H9 (cell line): ENCODE results near the gene DOCK9. TPM values are rescaled to one million over a fixed set of nuclear protein-coding genes. Genes with fewer than 3 reads are reported as not detected.
"Not testable (repeated sequence)": the region's sequence is repeated elsewhere in the genome, so short reads cannot be mapped to it uniquely, and the experiment has no call there.

Experiments
- DNase-seq: peaks from one replicate; pipeline ENCODE4 v3.0.0-alpha.2; 2017
- H2AFZ ChIP-seq: one replicate; pipeline ENCODE4 v1.6.1; 2013; ENCODE audit warnings: mild to moderate bottlenecking, low read length, control low read depth, moderate library complexity
- H2AK5ac ChIP-seq: 2 replicates; pipeline ENCODE4 v1.6.1; 2013; ENCODE audit warnings: low read length, control low read depth, mixed read lengths; ENCODE audit not compliant: insufficient read length
- H2BK120ac ChIP-seq: one replicate; pipeline ENCODE4 v1.6.1; 2013; ENCODE audit warnings: low read depth, mild to moderate bottlenecking, low read length, control low read depth, inconsistent platforms; ENCODE audit not compliant: poor library complexity, severe bottlenecking
- H2BK12ac ChIP-seq: 2 replicates; pipeline ENCODE4 v1.6.1; 2013; ENCODE audit warnings: low read length, control low read depth, mixed read lengths, low read depth; ENCODE audit not compliant: insufficient read length
- H2BK15ac ChIP-seq: 2 replicates; pipeline ENCODE4 v1.6.1; 2013; ENCODE audit warnings: low read depth, low read length, control low read depth
- H2BK20ac ChIP-seq: one replicate; pipeline ENCODE4 v1.6.1; 2013; ENCODE audit warnings: low read depth, mild to moderate bottlenecking, low read length, control low read depth, inconsistent platforms; ENCODE audit not compliant: poor library complexity, severe bottlenecking
- H2BK5ac ChIP-seq: 2 replicates; pipeline ENCODE4 v1.6.1; 2013; ENCODE audit warnings: low read length, control low read depth, mixed read lengths; ENCODE audit not compliant: insufficient read length
- H3K14ac ChIP-seq: 2 replicates; pipeline ENCODE4 v1.6.1; 2013; ENCODE audit warnings: low read length, control low read depth; ENCODE audit not compliant: insufficient read depth
- H3K18ac ChIP-seq: 2 replicates; pipeline ENCODE4 v1.6.1; 2013; ENCODE audit warnings: low read depth, mild to moderate bottlenecking, mixed read lengths, low read length, control low read depth; ENCODE audit not compliant: insufficient read length
- H3K23ac ChIP-seq: 2 replicates; pipeline ENCODE4 v1.6.1; 2013; ENCODE audit warnings: low read length, control low read depth, mixed read lengths, low read depth; ENCODE audit not compliant: insufficient read length
- H3K23me2 ChIP-seq: 2 replicates; pipeline ENCODE4 v1.6.1; 2013; ENCODE audit warnings: low read depth, mild to moderate bottlenecking, mixed read lengths, low read length, control low read depth; ENCODE audit not compliant: insufficient read length, poor library complexity, severe bottlenecking
- H3K27ac ChIP-seq: 2 replicates; pipeline ENCODE4 v1.5.1; 2013; ENCODE audit warnings: low read length, control low read depth, mixed read lengths, low read depth; ENCODE audit not compliant: insufficient read length
- H3K27me3 ChIP-seq: 2 replicates; pipeline ENCODE4 v1.6.1; 2013; ENCODE audit warnings: low read length, control low read depth, inconsistent platforms; ENCODE audit not compliant: insufficient read depth
- H3K4ac ChIP-seq: 2 replicates; pipeline ENCODE4 v1.6.1; 2013; ENCODE audit warnings: low read depth, mild to moderate bottlenecking, control low read depth, inconsistent platforms, low read length, moderate library complexity
- H3K4me1 ChIP-seq: 2 replicates; pipeline ENCODE4 v1.6.1; 2013; ENCODE audit warnings: low read length, control low read depth, inconsistent platforms; ENCODE audit not compliant: insufficient read depth
- H3K4me2 ChIP-seq: 2 replicates; pipeline ENCODE4 v1.6.1; 2013; ENCODE audit warnings: low read length, control low read depth, mixed read lengths; ENCODE audit not compliant: insufficient read length, insufficient read depth
- H3K56ac ChIP-seq: 2 replicates; pipeline ENCODE4 v1.6.1; 2013; ENCODE audit warnings: low read depth, mild to moderate bottlenecking, mixed read lengths, low read length, control low read depth; ENCODE audit not compliant: insufficient read length
- H3K79me1 ChIP-seq: 2 replicates; pipeline ENCODE4 v1.6.1; 2013; ENCODE audit warnings: low read depth, mild to moderate bottlenecking, moderate library complexity, low read length, control low read depth, inconsistent platforms; ENCODE audit not compliant: insufficient read depth, poor library complexity, severe bottlenecking
- H3K79me2 ChIP-seq: 2 replicates; pipeline ENCODE4 v1.6.1; 2013; ENCODE audit warnings: low read length, control low read depth, inconsistent platforms; ENCODE audit not compliant: insufficient read depth
- H3K9ac ChIP-seq: 2 replicates; pipeline ENCODE4 v1.6.1; 2013; ENCODE audit warnings: low read length, control low read depth, mixed read lengths; ENCODE audit not compliant: insufficient read length; ENCODE audit errors: extremely low read depth
- H3K9me3 ChIP-seq: one replicate; pipeline ENCODE4 v1.6.1; 2013; ENCODE audit warnings: low read depth, low read length, inconsistent platforms; ENCODE audit not compliant: control insufficient read depth
- H3T11ph ChIP-seq: one replicate; pipeline ENCODE4 v1.6.1; 2013; ENCODE audit warnings: mild to moderate bottlenecking, low read length, control low read depth, inconsistent platforms
- H4K20me1 ChIP-seq: one replicate; pipeline ENCODE4 v1.6.1; 2013; ENCODE audit not compliant: control insufficient read depth, insufficient read length, insufficient read depth
- H4K5ac ChIP-seq: 2 replicates; pipeline ENCODE4 v1.6.1; 2013; ENCODE audit warnings: low read depth, mild to moderate bottlenecking, mixed read lengths, low read length, control low read depth; ENCODE audit not compliant: insufficient read length
- H4K8ac ChIP-seq: replicated peaks from 2 replicates; pipeline ENCODE4 v1.6.1; 2013; ENCODE audit warnings: low read length, control low read depth, mixed read lengths, low read depth; ENCODE audit not compliant: insufficient read length
- H4K91ac ChIP-seq: 2 replicates; pipeline ENCODE4 v1.6.1; 2013; ENCODE audit warnings: low read depth, mild to moderate bottlenecking, moderate library complexity, mixed read lengths, low read length, control low read depth; ENCODE audit not compliant: insufficient read length
- H3K27ac Mint-ChIP-seq, 3 experiments: 2 replicates in 2 of 3; 3 replicates in 1 of 3; pipeline ENCODE4 v1.8.0; 2020 to 2021; ENCODE audit warnings: mixed read lengths in 3 of 3, mild to moderate bottlenecking in 1 of 3, moderate library complexity in 1 of 3
- H3K27me3 Mint-ChIP-seq: 2 replicates; pipeline ENCODE4 v1.8.0; 2021; ENCODE audit warnings: low read depth, mild to moderate bottlenecking, moderate library complexity, mixed read lengths
- H3K36me3 Mint-ChIP-seq, 3 experiments: 2 replicates in 2 of 3; 3 replicates in 1 of 3; pipeline ENCODE4 v1.8.0; 2020 to 2021; ENCODE audit warnings: low read depth in 3 of 3, mixed read lengths in 3 of 3; ENCODE audit not compliant: insufficient read depth in 1 of 3
- H3K4me1 Mint-ChIP-seq, 2 experiments: 2 replicates each; pipeline ENCODE4 v1.8.0; 2020; ENCODE audit warnings: mixed read lengths in 2 of 2
- H3K4me3 Mint-ChIP-seq, 2 experiments: 2 replicates in 1 of 2; 3 replicates in 1 of 2; pipeline ENCODE4 v1.8.0; 2020 to 2021; ENCODE audit warnings: mild to moderate bottlenecking in 2 of 2, mixed read lengths in 2 of 2, moderate library complexity in 1 of 2
- H3K9me3 Mint-ChIP-seq, 2 experiments: 2 replicates in 1 of 2; 3 replicates in 1 of 2; pipeline ENCODE4 v1.8.0; 2020; ENCODE audit warnings: mild to moderate bottlenecking in 2 of 2, mixed read lengths in 2 of 2, moderate library complexity in 1 of 2
- CTCF ChIP-seq: fragments of 200-600 bp; sonication (generic); conservative IDR thresholded peaks from 3 replicates; pipeline ENCODE4 v1.8.0; 2021; ENCODE audit warnings: antibody characterized with exemption, mild to moderate bottlenecking
- WGBS: extraction: QIAGEN DNeasy Blood & Tissue Kit; methylation state at CpG from one replicate; pipeline ENCODE4 v1.1.7; 2013; ENCODE audit warnings: missing lambda C conversion rate, low lambda C conversion rate, mixed read lengths; ENCODE audit not compliant: insufficient read length; ENCODE audit errors: extremely low coverage; 5-methylcytosine and 5-hydroxymethylcytosine counted together
- total RNA-seq: library from RNA; stranded (reverse); gene quantifications from 2 replicates; pipeline ENCODE4 v1.2.1, GENCODE V29; 2021

The DOCK9 gene
- total RNA-seq, 1 experiment from 2014 or later: 23.0 TPM

- Histone ChIP-seq H3K9ac (no peak overlapping the region), H2BK120ac (no peak overlapping the region), H3T11ph (no peak overlapping the region), H2AK5ac (no peak overlapping the region), H4K91ac (no peak overlapping the region), H2AFZ (no peak overlapping the region), H3K18ac (no peak overlapping the region), H4K20me1 (no peaks in the 10 kb centered on the region), H2BK15ac (no peak overlapping the region), H2BK5ac (no peak overlapping the region), H3K23ac (no peak overlapping the region), H3K4me2 (no peak overlapping the region), H3K9me3 (no peaks in the 10 kb centered on the region), H3K27me3 (no peaks in the 10 kb centered on the region), H3K14ac (no peak overlapping the region), H3K27ac (no peak overlapping the region), H3K79me2 (no peaks in the 10 kb centered on the region), H3K4ac (no peak overlapping the region), H4K5ac (no peak overlapping the region), H2BK12ac (no peak overlapping the region), H4K8ac (no peak overlapping the region), H3K23me2 (no peaks in the 10 kb centered on the region), H3K56ac (no peak overlapping the region), H2BK20ac (no peak overlapping the region), H3K79me1 (no peaks in the 10 kb centered on the region), H3K4me1 (peaks cover 2% of the 10 kb centered on the region; the same call in 1 of the 2 replicates)
- no peak for TF ChIP-seq CTCF
- Mint-ChIP-seq H3K4me3 (no peak overlapping the region), H3K4me1 (peaks cover 4 to 6% of the 10 kb centered on the region in 2 experiments; a peak in 3 of 4 replicates), H3K27me3 (no peaks in the 10 kb centered on the region), H3K27ac (no peak overlapping the region), H3K9me3 (no peaks in the 10 kb centered on the region), H3K36me3 (peaks cover 0 to 4% (median 4%) of the 10 kb centered on the region in 3 experiments; a peak in 3 of 7 replicates)
- WGBS: no CpG with 5 or more reads among the region's 3 CpGs
- DNase-seq: no peak
These were observed 163.9 kb downstream of the DOCK9 start for GRCh38 chr13:98813993-98814392.

- H3K79me2 ChIP-seq, H3K23ac ChIP-seq, H3K27me3 ChIP-seq, H3K23me2 ChIP-seq, H3K9ac ChIP-seq, H3K27ac Mint-ChIP-seq, H3K9me3 Mint-ChIP-seq, H3K27me3 Mint-ChIP-seq, H3K14ac ChIP-seq, H2BK20ac ChIP-seq, H4K20me1 ChIP-seq, H2BK12ac ChIP-seq, H4K8ac ChIP-seq, H3K18ac ChIP-seq, H2AK5ac ChIP-seq, H3K56ac ChIP-seq, H4K5ac ChIP-seq, H2BK120ac ChIP-seq, H3T11ph ChIP-seq, H3K4ac ChIP-seq, H3K36me3 Mint-ChIP-seq, H3K9me3 ChIP-seq, H2AFZ ChIP-seq, H3K4me3 Mint-ChIP-seq, H2BK5ac ChIP-seq, DNase-seq, H4K91ac ChIP-seq, H3K4me2 ChIP-seq, H3K4me1 ChIP-seq, H3K79me1 ChIP-seq, H3K27ac ChIP-seq, H2BK15ac ChIP-seq: not testable (repeated sequence)
- WGBS: no CpG with 5 or more reads among the region's 5 CpGs
- peaks cover 14 to 18% of the 10 kb centered on the region in 2 experiments for H3K4me1 Mint-ChIP-seq
These were observed 165.6 kb downstream of the DOCK9 start for GRCh38 chr13:98812186-98812790.
